GM18858 (cell line): ENCODE data around the gene SPATA9.
"Not testable (repeated sequence)": the region's sequence is repeated elsewhere in the genome, so short reads cannot be mapped to it uniquely, and the experiment has no call there.

Source experiments
- ATAC-seq: cut with Tn5 transposase; IDR thresholded peaks from one replicate; pipeline ENCODE4 v1.9.1; 2021; ENCODE audit not compliant: unreplicated experiment

The SPATA9 gene

DNA sequence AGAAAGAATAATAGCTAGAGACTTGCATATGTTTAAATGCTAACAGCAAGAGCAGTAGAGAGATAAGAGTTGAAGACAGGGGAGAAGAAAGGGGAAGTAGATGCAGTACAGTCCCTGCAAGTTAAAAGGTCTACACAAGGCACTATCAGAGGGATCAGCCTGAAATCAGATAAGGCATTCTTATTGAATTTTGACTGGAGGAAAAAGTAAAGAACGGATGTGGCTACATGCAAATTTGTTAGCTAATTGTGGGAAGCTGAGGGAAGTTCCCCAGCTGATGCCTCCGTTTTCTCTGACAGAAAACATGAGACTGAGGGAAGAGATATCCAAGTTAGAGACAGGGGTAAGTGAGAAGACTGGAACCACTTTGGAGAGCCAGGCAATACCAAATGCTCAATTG, 35.4 kb upstream of the SPATA9 start:
- peak; percentile 85 for ATAC-seq

DNA sequence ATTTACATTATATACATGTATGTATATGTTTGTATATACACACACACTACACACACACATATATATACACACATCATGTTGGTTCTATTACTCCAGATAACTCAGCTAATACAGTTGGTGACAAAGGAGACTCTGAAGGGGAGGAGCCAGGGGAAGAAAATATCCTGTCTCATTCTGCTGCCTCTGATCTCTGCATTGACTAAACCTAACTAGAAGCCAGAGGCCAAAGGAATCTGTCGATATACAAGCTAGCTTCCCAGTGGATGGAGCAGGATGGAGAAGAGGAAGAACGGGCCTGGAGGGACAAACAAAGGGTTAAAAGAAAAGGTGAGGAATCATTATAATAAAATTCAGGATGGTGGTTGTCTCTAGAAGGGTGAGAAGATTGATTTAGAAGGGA, 34.6 kb upstream of the SPATA9 start:
- ATAC-seq: no peak

DNA sequence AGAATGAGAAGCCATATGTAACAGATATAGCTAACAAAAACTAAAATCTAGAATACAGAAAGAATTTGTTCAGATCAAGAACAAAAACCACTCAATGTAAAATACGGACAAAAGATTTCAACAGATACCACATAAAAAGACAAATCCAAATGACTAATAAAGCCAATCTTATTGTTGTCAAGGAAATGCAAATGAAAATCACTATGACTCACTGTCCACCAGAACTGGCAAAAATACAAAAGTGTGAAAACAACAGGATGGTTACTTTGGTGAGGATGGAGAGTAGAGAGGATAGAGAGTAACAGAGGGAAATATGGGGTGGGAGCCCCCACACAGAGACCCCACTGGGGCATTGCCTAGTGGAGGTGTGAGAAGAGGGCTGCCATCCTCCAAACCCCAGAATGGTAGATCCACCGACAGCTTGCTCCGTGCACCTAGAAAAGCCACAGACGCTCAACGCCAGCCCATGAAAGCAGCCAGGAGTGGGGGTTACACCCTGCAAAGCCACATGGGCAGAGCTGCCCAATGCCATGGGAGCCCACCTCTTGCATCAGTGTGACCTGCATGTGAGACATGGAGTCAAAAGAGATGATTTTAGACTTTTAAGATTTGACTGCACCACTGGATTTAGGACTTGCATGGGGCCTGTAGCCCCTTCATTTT, 33.1 kb upstream of the SPATA9 start:
- ATAC-seq: no peak

DNA sequence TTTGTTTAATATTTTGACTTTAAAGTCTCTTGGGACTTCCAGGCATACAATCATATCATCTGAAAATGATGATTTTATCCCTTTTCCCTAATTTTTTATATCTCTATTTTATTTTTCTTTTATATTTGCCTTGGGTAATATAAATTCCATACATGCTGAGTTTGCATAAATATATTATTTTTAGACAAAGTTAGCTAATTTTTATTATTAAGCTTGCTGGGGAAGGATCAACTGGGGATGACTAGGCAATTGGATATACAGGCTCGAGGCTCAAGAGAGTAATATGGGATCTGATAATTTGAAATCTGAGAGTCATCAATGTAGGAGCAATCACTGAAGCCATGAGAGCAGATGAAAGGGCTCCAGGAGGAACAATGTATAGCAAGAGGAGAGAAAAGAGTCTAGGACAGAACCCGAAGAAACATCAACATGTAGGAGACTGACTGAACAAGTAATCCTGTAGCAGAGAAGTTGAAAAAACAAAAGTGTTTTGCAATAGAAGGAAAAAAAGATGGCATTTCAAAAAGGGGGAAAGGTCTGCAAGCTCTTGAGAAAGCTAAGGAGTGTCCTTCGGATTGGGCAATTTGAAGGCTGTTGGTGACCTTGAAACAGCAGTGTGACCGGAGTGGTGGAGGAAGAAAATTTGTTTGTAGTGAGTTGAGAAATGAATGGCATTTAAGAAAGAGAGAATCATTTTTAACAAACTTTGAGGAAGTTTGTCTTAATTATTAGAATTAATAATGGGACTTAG, 31.3 kb upstream of the SPATA9 start:
- no peak for ATAC-seq

DNA sequence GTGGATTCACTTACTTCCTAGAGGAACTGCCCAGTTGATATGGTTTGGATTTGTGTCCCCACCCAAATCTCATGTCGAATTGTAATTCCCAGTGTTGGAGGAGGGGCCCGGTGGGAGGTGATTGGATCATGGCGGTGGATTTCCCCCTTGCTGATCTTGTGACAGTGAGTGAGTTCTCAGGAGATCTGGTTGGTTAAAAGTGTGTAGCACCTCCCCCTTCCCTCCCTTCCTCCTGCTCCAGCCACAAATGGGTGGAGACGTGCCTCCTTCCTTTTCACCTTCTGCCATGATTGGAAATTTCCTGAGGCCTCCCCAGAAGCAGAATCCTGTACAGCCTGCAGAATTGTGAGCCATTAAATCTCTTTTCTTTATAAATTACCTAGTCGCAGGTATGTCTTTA, 30.5 kb upstream of the SPATA9 start:
- not testable (repeated sequence) for ATAC-seq

DNA sequence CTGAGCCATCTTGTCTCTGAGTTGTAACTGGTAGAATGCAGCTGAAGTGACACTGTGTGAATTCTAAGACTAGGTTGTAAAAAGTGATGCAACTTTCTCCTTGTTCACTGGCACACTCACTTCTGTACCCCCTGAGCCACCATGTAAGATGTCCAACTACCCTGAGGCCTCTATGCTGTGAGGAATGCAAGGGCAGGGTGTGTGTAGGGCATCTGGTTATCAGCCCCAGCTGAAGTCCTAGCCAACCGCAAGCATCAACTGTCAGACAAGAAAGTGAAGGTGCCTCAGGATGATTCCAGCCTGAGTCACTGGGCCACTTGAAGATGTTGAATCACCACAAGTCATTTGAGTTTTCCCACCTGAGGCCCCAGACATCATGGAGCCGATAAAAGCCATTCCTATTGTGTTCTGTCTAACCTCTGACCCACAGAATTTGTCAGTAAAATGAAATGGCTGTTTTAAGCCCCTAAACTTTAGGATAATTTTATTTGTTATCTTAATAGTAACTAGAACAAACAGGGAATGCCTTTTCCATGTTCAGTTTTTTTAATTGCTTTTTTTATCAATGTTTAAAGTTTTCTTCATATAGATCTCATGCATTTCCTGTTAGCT, 29.7 kb upstream of the SPATA9 start:
- no peak for ATAC-seq

DNA sequence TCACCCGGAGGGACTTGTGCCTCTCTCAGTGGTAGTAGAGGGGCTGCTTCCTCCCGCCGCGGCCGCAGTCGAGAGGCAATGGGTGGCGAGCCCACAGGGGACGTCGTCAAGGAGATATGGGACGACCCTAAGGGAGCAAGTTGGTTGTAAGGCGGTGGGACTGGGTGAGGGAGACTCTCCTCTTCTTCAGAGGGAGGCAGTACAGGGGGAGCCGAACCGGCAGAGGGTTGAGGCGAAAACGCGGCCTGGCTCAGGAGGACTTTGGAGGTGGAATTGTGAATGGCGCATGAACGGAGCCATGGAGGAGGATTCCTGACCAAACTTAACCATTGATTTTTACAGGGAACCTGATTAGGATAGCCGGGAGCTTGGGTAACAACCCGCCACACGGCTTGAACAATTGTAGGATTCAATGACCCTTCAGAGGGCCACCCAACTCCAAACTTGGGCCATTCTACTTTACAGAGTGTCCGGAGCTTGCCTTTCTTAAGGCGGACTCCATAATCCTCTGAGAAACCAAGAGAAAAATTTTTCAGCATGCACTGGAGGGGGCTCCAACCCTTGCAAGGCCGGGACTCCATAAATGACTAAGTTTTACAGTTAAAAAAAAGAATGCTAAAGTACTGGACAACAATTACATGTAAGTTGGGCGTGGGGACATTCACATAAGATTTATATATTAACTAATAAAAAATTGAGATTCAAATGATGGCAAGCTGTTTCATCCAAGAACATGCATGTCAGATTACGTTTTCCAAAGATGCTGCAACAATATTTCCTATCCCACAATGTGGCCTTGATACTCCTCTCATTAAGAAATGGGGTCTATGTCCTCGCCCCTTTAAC, 28.9 kb upstream of the SPATA9 start:
- ATAC-seq: no peak

DNA sequence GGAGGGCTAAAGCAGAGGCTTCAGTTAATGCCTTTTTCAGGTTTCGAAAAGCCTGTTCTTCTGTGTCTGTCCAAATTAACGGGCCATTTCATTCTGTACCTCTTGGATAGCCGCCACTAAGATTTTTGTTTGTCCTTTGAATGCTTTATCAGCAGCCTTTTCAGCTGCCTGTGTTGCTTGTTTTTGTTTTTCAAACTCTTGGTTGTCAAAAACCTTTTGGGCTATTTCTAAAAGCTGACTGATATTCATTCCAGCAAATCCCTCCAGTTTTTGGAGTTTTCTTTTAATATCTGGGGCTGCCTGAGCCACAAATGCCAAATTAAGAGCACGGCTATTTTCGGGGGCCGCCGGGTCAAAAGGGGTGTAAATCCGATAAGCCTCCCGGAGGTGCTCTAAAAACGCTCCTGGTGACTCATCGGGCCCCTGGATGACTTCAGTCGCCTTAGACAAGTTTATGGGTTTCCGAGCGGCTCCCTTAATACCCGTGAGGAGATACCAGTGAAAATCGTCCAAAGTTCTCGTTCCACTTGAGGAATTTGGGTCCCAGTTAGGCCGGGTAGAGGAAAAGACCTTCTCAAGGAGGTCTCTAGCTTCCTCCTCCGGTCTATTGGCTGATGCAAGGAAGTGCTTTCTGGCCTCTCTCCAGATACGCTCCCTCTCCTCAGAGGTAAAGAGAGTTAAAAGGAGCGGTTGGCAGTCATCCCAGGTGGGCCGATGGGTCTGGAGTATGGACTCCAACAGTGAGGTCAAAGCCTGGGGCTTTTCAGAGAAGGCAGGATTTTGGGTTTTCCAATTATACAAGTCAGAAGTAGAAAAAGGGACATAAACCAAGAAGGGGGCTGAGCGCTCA, 28.1 kb upstream of the SPATA9 start:
- ATAC-seq: not testable (repeated sequence)

DNA sequence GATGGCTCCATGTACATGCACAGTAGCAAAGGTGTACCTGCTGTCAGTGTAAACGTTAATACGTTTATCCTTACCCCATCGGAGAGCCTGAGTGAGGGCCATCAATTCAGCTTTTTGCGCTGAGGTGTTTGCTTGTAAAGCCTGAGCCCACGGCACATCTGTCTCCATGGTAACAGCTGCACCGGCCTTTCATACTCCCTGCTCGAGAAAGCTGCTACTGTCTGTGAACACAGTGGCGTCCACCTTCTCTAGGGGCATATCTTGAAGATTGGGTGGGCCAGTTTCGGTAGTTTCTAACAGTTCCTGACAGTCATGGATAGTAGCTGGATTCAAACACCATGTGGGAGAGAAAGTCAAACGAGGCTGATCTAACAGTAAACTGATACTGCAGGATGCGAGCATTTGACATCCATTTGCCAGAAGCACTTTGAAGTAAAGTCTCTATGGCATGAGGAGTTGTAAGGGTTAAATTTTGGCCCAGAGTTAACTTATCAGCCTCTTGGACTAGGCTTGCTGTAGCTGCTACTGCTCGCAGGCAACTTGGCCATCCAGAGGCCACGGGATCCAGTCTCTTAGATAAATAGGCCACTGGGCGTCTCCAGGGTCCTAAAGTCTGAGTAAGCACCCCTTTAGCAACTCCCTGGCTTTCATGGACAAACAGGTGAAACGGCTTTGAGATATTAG, 27.3 kb upstream of the SPATA9 start:
- ATAC-seq: no peak

DNA sequence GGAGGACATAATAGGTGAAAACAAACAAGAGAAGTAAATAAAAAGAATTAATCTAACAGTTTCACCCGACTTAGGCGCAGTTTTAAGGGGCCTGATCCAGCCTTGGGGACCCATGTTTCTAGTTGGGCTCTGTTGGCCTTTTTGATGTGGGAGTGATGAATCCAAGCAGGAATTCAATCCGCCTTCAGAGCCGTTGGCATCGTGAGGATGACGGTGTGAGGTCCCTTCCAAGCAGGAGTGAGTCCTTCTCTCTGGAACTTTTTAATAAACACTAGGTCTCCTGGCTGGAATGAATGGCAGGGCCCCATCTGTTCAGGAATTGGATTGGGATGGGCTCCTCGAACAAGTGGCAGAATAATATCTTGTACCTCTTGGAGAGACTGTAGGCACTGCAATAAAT, 26.1 kb upstream of the SPATA9 start:
- ATAC-seq: no peak

DNA sequence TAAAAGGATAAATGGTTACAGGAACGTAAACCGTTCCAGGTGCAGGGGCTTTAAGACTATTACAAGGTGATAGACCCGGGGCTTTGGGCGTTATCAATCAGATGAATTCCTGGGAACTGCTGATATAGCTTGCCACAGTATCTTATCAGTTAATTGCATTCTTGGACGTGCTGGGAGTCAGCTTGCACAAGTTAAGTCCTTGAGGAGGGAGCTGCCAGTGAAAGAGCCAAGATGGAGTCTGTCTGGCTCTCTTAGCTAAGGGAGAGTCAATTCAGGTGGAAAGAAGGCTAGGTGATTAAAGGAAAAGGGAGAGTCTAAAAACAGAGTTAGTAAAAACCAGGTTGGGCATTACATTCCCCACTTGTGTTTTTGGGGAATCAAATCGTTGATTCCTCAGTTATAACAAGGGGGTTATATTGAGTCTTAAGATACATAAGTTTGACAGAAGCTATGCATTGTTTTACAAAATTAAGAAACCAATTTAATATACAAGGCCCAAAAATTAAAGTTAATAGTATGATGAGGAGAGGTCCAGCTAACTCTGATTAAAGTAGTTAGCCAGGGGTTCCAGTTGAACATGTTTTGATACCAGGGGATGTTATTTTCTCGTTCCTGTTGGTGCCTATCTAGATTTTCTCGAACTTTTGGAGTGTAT, 24.9 kb upstream of the SPATA9 start:
- ATAC-seq: not testable (repeated sequence)

DNA sequence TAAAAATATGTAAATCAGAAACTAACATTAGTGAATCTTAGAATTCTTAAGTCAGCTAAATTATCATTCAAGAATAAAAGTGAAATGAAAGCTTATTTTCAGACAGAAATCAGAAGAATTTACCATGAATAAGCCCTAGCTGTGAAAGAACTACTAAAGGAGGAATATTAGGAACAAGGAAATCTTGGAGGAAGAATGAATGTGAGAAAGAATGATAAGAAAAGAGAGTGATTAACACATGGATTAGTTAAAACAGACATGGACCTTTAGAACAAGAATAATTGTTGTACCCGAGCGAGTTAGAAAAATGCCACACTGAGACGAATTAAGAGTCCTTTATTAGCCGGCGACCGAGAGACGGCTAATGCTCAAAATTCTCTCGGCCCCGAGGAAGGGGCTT, 24.3 kb upstream of the SPATA9 start:
- ATAC-seq: no peak

DNA sequence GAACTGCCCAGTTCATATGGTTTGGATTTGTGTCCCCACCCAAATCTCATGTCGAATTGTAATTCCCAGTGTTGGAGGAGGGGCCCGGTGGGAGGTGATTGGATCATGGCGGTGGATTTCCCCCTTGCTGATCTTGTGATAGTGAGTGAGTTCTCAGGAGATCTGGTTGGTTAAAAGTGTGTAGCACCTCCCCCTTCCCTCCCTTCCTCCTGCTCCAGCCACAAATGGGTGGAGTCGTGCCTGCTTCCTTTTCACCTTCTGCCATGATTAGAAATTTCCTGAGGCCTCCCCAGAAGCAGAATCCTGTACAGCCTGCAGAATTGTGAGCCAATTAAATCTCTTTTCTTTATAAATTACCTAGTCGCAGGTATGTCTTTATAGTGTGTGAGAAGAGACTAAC, 23.4 kb upstream of the SPATA9 start:
- not testable (repeated sequence) for ATAC-seq

DNA sequence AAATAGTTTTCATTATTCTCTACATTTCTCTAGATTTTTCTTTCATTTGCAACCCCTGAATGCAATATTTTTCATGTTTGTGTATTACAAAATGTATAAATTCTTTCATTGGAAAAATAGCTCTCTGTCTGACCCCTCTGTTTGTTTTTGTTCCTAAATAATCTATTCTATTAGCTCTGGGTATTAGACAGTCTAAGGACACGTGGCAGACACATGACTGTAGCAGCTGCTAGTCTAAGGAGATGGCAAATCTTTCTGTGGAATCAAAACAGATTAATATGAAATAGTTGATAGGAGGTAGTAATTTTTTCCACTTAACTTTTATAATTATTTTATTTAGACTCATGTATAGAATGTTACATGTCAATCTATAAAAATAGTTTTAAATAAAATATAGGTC, 21.4 kb upstream of the SPATA9 start:
- ATAC-seq: no peak

DNA sequence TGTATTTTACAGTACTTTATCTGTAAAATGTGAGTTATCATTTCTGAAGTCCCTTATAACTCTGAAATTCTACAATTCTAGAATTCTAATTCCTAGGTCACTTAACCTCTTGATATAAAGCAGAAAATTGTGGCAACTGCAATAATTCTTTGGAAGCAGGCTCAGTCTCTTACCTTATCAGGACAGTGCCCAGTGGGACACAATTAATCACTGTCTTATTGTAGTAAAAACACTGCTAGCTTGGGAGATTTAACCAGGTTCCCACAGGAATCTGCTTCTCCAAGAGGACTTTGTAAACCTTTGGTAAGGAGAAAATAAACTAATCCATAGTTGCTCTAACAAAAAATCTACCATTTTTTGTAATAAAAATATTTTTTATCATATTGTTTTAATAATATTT, 18.3 kb upstream of the SPATA9 start:
- no peak for ATAC-seq

DNA sequence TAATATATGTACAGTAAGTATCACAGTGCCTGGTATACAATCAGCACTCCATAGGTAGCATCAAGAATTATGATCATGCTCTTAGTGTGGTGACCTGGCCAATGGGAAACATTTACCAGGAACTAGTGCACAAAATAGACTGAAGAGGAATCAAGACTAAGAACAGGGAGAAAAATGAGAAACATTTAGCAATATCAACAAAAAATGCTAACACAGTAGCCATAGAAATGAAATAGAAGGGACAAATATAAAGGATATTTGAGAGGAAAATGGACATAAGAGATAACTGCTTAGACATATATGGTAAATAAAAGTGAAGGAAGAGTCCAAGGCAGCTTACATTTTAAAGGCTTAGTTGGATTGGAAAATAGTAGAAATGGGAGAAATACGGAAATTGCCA, 16.5 kb upstream of the SPATA9 start:
- no peak for ATAC-seq

DNA sequence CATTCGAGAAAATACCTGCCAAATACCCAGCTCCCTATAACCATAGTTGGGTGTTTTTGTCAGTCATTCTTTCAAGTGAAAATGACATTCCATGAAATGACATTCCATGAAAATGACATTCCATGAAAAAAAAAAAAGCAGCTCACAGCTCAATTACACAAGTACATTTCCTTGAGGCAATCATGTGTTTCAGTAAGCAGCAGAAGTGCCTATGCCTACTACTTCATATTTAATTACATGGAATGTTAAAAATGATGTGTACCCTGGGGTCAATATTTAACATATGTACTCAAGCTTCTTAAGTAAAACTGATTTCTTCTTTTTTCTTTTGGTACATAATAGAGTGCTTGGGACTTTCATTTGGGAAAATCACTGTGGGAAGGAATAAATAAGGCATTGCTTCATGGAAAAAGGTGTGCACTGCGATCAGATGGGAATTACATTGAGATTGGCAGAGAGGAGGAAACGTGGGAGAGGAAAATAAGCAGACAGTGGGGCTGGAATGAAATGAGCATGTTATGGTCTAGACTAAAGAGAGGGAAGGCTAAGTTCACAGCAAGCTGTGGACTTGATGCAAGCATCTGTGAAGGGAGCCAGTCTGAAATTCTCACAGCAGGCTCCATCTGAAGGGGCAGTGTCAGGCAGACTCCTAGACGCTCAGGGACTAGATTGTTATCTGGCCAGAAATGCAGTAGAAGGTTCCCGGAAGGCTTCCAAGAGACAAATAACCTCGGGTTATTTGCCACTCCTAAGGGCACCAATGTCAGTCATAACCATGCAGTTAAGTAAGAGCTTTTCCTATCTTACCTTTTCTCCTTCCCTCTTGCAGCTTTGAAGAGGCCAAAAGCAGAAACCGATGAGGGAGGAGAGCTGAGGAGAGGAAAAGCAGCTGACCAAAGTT, 15.2 kb upstream of the SPATA9 start:
- no peak for ATAC-seq

DNA sequence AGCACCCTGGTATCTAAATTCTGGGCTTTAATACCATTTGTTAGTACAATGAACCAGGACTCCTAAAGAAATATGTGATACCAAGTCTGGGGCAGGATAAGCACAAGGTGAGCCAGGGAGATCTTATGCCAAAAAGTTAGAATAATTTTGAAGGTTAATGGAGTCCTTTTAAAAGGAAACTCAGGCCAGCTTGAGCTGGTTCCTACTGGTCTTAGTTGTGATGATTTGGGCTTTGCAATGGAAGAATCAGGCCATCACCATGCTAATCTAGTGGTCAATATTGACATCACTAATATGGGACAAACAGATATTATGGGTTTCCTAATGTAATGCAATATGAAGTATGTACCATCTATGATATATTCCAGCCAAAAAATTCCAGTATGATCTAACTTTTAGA, 7.5 kb upstream of the SPATA9 start:
- ATAC-seq: no peak
